Muscle of leg (tissue), 11 donors: Measurements from ENCODE around the gene CYB5R3. TPM values are rescaled to one million over a fixed set of nuclear protein-coding genes. Genes with fewer than 3 reads are reported as not detected.

Experiments
- DNase-seq: peaks from one replicate; pipeline ENCODE4 v3.0.0; 2013
- H3K27ac ChIP-seq: one replicate; pipeline ENCODE4 v1.5.1; 2013; ENCODE audit warnings: mild to moderate bottlenecking, low read length, control low read depth
- H3K27me3 ChIP-seq: one replicate; pipeline ENCODE4 v1.6.1; 2013; ENCODE audit warnings: low read length; ENCODE audit not compliant: control insufficient read depth, insufficient read depth
- H3K36me3 ChIP-seq: one replicate; pipeline ENCODE4 v1.6.1; 2013; ENCODE audit warnings: low read length; ENCODE audit not compliant: control insufficient read depth, insufficient read depth
- H3K4me1 ChIP-seq: one replicate; pipeline ENCODE4 v1.6.1; 2013; ENCODE audit warnings: low read length; ENCODE audit not compliant: control insufficient read depth, insufficient read depth
- H3K4me3 ChIP-seq: one replicate; pipeline ENCODE4 v1.5.1; 2013; ENCODE audit warnings: low read length, control low read depth
- H3K9me3 ChIP-seq: replicated peaks from 2 replicates; pipeline ENCODE4 v1.6.1; 2013; ENCODE audit warnings: low read depth, low read length; ENCODE audit not compliant: control insufficient read depth
- WGBS: methylation state at CpG from one replicate; pipeline ENCODE4 v1.1.5; 2013; ENCODE audit warnings: missing lambda C conversion rate; ENCODE audit not compliant: insufficient coverage; 5-methylcytosine and 5-hydroxymethylcytosine counted together
- polyA plus RNA-seq, 8 donors: library from polyadenylated mRNA; unstranded; fragments of 120-200 nt; gene quantifications; one replicate each; pipeline versions ENCODE4 v1.2.1 to v1.2.3, GENCODE V29; 2013; ENCODE audit warnings: inconsistent platforms in 1 of 8, low replicate concordance in 1 of 8; ENCODE audit not compliant: insufficient read length in 8 of 8, insufficient read depth in 1 of 8
- total RNA-seq: library from RNA; stranded (reverse); fragments of 120-200 nt; gene quantifications from one replicate; pipeline ENCODE4 v1.2.4, GENCODE V29; 2013

The CYB5R3 gene
- total and polyA plus RNA-seq, 9 donors, result 53.2 to 177 (median 158) TPM

DNA sequence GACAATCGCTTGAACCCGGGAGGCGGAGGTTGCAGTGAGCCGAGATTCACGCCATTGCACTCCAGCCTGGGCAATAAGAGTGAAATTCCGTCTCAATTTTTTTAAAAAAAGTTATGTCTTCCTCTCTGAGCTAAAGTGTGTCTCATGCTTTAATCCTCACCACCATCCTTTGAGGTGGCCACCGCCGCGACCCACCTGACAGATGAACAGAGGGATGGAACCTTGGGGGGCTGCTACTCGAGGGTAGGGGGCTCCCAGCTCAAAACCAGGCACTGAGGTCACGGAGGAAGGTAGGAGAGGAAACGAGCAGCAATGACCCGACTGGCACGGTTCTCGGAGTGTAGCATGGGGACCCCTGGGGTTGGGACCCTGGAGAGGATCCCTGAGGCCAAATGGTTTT is 23.8 kb downstream of the CYB5R3 start:
- Histone ChIP-seq H3K27ac (no peak overlapping the region), H3K9me3 (no peaks in the 10 kb centered on the region), H3K4me1 (peaks cover 19% of the 10 kb centered on the region), H3K36me3 (peaks cover 86% of the 10 kb centered on the region), H3K27me3 (no peaks in the 10 kb centered on the region), H3K4me3 (no peak overlapping the region)
- DNase-seq, result no peak
- 87% methylated on average over 13 of the region's 15 CpGs for WGBS

DNA sequence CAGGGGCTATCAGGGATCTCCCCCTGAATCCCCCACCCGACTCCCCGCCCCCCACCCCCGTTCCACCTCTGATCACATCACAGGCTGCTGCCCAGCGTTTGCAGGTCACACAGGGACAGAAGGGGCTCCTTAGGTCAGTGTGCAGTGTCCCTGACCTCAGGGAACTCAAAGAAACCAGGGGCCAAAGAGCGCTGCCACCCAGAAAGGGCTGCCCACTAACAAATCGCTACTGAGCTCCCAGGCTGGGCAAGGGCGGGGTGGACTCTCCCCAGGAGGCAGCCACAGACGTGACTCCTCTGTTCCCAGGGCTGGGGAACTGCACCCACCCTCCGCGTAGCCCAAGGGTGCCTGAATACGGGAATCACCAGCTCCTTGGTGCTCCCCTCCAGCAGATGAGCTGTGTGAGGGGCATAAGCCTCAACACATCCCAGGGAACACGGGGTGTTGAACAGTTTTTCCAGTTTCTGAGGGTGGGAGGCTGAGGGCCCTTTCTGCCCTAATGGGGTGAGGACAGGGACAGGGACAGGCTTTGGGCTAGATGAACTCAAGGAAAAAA is 24.6 kb downstream of the CYB5R3 start:
- Histone ChIP-seq H3K4me3 (no peak overlapping the region), H3K27ac (no peak overlapping the region), H3K4me1 (peaks cover 19% of the 10 kb centered on the region), H3K9me3 (no peaks in the 10 kb centered on the region), H3K36me3 (peaks cover 86% of the 10 kb centered on the region), H3K27me3 (no peaks in the 10 kb centered on the region)
- WGBS, result 62% methylated on average over 6 of the region's 12 CpGs
- no peak for DNase-seq

DNA sequence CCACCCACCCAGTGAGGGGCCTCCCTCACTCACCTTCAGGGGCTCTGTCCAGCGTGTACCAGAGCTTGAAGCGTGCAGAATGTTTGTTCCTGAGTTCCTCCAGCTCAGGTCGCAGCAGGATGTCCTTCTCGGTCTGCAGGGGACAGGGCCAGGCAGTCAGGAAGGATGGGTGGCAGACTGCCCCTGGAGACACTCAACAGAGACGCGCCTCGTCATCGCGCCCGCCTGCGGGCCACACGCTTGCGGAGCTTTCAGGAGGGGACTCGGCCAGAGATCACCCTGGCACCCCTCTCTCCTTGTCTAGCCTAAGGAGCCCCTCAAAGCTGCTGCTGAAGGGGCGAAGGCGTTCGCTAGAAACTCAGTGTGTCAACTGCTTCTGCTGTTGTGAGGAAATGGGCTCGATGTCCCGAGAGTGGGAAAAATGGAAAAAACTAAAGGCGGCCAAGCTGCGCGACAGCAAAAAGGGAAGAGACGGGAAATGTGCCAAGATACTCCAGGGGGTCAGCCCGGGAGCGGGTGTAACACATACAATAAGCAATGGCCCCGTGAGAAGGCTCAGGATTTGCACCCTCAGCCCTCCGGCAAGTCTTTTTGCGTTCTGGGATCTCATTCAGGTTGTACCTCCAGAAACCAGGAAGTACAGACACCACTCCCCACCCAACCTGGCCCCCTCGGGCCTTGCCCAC is 25.3 kb downstream of the CYB5R3 start:
- Histone ChIP-seq H3K36me3 (peaks cover 86% of the 10 kb centered on the region), H3K27ac (peak overlapping the region; percentile 35), H3K4me1 (peaks cover 19% of the 10 kb centered on the region), H3K27me3 (no peaks in the 10 kb centered on the region), H3K9me3 (no peaks in the 10 kb centered on the region), H3K4me3 (no peak overlapping the region)
- peak; percentile 77 for DNase-seq
- 59% methylated on average over 25 of the region's 29 CpGs for WGBS

DNA sequence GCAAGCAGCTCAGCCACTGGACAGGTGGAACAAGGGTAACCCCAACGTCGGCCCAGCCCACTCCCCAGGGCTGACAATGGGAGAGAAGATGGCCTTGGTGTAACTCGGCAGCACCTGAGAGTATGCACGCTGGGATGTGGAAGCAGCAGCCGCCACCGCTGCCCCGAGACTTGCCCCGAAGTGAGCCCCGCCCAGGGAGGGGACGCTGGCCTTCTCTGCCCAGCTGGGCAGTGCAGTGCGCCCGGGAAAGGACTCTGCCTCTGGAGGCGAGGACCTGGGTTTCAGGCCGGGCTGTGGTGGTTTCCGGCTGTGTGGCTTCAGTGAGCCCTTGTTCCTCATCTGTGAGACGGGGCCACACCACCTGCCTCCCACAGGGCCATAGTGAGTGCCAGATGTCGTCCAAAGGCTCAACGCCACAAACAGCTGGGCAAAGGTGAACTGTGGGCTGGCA is 25.9 kb downstream of the CYB5R3 start:
- Histone ChIP-seq H3K27ac (no peak overlapping the region), H3K27me3 (no peaks in the 10 kb centered on the region), H3K4me3 (no peak overlapping the region), H3K4me1 (peaks cover 19% of the 10 kb centered on the region), H3K36me3 (peaks cover 82% of the 10 kb centered on the region), H3K9me3 (no peaks in the 10 kb centered on the region)
- no peak for DNase-seq
- 79% methylated on average over 18 of the region's 18 CpGs for WGBS

DNA sequence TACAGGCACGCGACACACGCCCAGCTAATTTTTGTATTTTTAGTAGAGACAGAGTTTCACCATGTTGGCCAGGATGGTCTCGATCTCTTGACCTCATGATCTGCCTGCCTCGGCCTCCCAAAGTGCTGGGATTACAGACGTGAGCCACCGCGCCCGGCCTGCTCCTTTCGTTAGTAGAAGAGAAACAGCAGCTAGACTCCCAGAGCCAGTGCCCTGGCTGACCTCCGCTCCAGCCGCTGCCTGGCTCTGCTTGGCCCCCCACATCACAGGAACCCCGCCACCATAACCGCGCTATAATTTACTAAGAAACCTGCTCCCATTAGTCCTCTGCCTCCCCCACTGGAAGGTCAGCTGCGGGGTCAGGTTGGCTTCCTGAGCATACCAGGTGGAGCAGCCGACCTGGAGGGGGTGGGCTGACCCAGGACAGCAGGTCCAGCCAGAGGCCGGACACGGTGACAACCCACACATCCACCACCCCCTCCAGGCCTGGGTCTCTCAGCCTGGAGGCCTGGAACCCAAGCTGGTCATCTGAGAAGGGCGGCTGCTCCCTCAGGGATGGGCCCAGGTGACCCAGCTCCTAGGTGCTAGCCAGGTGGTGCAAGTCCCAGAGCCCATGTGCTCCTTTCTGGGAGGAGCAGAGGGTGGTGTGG is 27.0 kb downstream of the CYB5R3 start:
- 65% methylated on average over 11 of the region's 20 CpGs for WGBS
- Histone ChIP-seq H3K4me3 (no peak overlapping the region), H3K27me3 (no peaks in the 10 kb centered on the region), H3K4me1 (peaks cover 23% of the 10 kb centered on the region), H3K36me3 (peaks cover 72% of the 10 kb centered on the region), H3K27ac (no peak overlapping the region), H3K9me3 (no peaks in the 10 kb centered on the region)
- no peak for DNase-seq

DNA sequence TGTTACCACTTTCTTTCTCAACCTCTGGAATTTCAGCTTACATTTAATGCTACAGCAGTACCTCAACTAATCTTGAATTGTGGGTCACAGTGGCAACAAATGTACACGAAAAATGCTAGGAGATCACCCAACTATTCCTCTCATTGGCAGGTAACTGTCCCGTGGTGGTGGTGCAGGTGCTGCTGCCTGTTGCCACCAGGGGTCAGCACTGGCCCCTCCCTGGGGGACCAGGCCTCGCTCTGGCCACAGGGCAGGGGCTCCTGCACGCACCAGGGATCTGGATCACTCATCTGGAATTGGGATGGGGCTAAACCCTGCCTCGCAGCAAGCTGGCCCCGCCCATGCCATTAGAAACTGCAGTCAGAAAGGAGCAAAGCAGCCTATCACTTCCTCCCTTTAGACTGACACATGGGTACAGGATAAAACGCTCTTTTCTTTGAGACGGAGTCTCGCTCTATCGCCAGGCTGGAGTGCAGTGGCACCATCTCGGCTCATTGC is 27.6 kb downstream of the CYB5R3 start:
- H3K36me3 ChIP-seq, result peaks cover 66% of the 10 kb centered on the region
- H3K9me3 ChIP-seq, result no peaks in the 10 kb centered on the region
- H3K27ac ChIP-seq, result no peak overlapping the region
- H3K4me3 ChIP-seq, result no peak overlapping the region
- H3K27me3 ChIP-seq, result no peaks in the 10 kb centered on the region
- WGBS, result 39% methylated on average over 9 of the region's 11 CpGs
- peaks cover 23% of the 10 kb centered on the region for H3K4me1 ChIP-seq
- DNase-seq, result peak; percentile 71

DNA sequence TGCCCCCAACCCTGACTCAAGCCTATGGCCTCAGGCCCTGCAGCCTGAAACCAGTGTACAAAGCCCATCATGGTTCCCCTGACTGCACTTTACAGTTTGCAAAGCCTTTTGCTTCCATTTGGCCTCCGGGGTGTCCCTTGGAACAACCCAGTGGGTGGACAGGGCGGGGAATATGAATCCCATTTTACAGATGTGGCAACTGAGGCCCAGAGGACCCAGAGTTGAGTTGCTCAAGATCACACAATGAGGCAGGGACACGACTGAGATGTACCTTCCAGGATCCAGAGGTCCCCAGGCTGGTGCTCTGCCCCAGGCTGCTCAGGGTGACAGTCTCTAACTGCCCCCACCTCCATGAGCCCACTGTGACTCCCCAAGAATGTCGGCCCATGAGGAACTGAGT is 29.1 kb downstream of the CYB5R3 start:
- Histone ChIP-seq H3K9me3 (no peaks in the 10 kb centered on the region), H3K27me3 (no peaks in the 10 kb centered on the region), H3K4me1 (peaks cover 33% of the 10 kb centered on the region), H3K36me3 (peaks cover 57% of the 10 kb centered on the region), H3K27ac (no peak overlapping the region), H3K4me3 (no peak overlapping the region)
- WGBS, result 90% methylated on average over 4 of the region's 4 CpGs
- DNase-seq, result no peak

DNA sequence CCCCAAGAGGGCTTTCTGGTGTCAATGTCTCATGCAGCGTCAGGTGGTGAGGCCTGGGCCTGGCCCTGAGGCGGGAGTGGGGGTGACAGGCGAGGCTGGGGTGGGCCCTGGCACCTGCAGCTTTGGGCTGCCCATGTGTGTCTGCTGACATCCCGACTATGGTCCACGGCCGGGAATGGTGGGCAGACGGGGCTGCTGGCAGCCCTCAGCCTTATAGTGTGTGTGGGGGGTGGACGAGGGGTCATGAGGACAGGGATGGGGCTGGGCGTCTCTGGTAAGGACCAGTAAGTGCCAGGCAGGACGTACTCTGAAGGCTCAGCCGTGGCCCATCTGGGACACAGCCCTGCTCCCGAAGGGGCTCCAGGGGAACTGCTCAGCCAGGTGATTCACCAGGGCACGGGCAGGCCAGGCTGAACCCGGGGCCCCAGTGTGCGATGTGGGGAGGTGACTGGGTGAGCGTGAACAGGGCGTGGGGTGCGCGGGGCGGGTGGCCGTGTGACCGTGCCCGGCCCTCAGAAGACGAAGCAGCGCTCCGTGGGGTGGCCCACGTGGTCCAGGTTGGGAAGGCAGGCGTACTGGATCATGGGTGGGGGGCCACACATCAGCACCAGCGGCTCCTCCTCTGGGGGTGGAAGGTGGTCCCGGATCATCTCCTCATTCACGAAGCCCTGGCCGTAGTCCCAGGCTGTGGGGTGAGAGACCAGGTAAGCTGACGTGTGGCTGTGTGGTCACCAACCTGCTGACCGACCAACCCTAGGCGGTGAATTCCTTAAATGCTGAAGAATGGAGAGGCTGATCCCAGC is 29.7 kb downstream of the CYB5R3 start:
- WGBS, result 89% methylated on average over 24 of the region's 35 CpGs
- Histone ChIP-seq H3K9me3 (no peaks in the 10 kb centered on the region), H3K36me3 (peaks cover 53% of the 10 kb centered on the region), H3K27me3 (no peaks in the 10 kb centered on the region), H3K27ac (no peak overlapping the region), H3K4me3 (no peak overlapping the region), H3K4me1 (peaks cover 30% of the 10 kb centered on the region)
- no peak for DNase-seq

DNA sequence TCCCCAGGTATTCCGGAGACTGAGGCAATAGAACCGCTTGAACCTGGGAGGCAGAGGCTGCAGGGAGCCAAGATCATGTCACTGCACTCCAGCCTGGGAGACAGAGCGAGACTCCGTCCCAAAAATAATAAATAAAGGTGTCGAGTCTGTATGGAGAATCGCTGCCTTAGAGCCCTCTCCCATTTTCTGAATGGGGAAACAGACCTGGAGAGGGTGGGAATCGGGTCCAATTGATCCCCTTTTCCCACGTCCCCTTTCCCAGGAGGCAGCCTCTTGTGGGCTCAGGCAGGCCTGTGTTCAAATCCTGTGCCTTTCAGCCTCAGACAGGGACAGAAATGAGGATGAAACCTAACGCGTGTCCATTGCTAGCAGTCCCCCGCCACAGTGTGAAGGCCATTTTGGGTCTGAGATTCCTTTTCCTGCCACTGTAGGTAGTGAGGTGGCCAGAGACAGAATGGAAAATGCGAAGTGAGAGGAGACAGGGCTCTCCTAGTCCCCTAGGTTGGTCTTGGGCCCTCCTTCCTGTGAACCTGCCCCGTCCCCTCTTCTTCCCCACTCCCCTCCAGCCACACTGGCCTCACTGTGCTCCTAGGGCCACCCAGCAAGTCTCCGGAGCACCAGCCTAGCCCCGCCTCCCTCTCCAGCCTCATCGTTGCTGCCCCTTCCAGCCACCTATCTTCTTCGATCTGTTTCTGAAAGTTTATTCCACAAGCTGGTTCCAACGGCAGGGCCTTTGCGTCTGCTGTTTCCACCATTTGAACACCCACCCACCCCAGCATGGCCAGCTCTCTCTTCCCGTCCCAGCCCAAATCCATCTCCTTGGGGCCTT is 31.8 kb downstream of the CYB5R3 start:
- Histone ChIP-seq H3K27me3 (no peaks in the 10 kb centered on the region), H3K36me3 (peaks cover 41% of the 10 kb centered on the region), H3K9me3 (no peaks in the 10 kb centered on the region), H3K4me3 (no peak overlapping the region), H3K27ac (no peak overlapping the region), H3K4me1 (peaks cover 29% of the 10 kb centered on the region)
- 44% methylated on average over 16 of the region's 20 CpGs for WGBS
- DNase-seq, result peak; percentile 31
